ENCODE measurements around the gene LBP. TPM values are rescaled to one million over a fixed set of nuclear protein-coding genes. Genes with fewer than 3 reads are reported as not detected.
A peak's percentile ranks its signal among the peaks of the same experiment; 100 is the strongest.
"Not testable (repeated sequence)": the region's sequence is repeated elsewhere in the genome, so short reads cannot be mapped to it uniquely, and the experiment has no call there.

The LBP gene
- total and polyA plus RNA-seq, 2 experiments from 2014 or later: not detected

- Histone ChIP-seq H3K27ac (no peak overlapping the region), H3K4me3 (no peak overlapping the region), H3K27me3 (no peaks in the 10 kb centered on the region), H3K9me3 (ENCODE audit: low read depth) (no peaks in the 10 kb centered on the region), H3K4me1 (ENCODE audit: low read depth) (no peaks in the 10 kb centered on the region), H3K36me3 (no peaks in the 10 kb centered on the region)
- TF ChIP-seq CTCF (IDR thresholded peaks at IDR 0.05; ENCODE audit: low read depth, low read length): no peak
- DNase-seq (ENCODE audit: low read depth in 1 of 2, low spot score in 1 of 2): peak in 1 of 2 donors; percentile 55
Observed at GRCh38 chr20:38373231-38373867, 27.1 kb downstream of the LBP start.

GRCh38 chr20:38373898-38374297 is 27.6 kb downstream of the LBP start:
- H3K4me3 ChIP-seq: no peak overlapping the region
- DNase-seq (ENCODE audit: low read depth in 1 of 2, low spot score in 1 of 2): no peak
- H3K27me3 ChIP-seq: no peaks in the 10 kb centered on the region
- H3K4me1 ChIP-seq (ENCODE audit: low read depth): no peaks in the 10 kb centered on the region
- no peak overlapping the region for H3K27ac ChIP-seq
- no peaks in the 10 kb centered on the region for H3K36me3 ChIP-seq
- no peak for TF ChIP-seq CTCF (IDR thresholded peaks at IDR 0.05; ENCODE audit: low read depth, low read length)
- H3K9me3 ChIP-seq (ENCODE audit: low read depth): no peaks in the 10 kb centered on the region

GRCh38 chr20:38377039-38377685 is 30.9 kb downstream of the LBP start:
- TF ChIP-seq CTCF (IDR thresholded peaks at IDR 0.05; ENCODE audit: low read depth, low read length): no peak
- H3K4me3 ChIP-seq: no peak overlapping the region
- no peaks in the 10 kb centered on the region for H3K4me1 ChIP-seq (ENCODE audit: low read depth)
- no peak for DNase-seq (ENCODE audit: low read depth in 1 of 2, low spot score in 1 of 2)
- no peak overlapping the region for H3K27ac ChIP-seq
- H3K9me3 ChIP-seq (ENCODE audit: low read depth): no peaks in the 10 kb centered on the region
- no peaks in the 10 kb centered on the region for H3K27me3 ChIP-seq
- H3K36me3 ChIP-seq: no peaks in the 10 kb centered on the region

- not testable (repeated sequence) for H3K36me3 ChIP-seq; H3K4me3 ChIP-seq; DNase-seq (ENCODE audit: low read depth in 1 of 2, low spot score in 1 of 2); H3K27me3 ChIP-seq; H3K9me3 ChIP-seq (ENCODE audit: low read depth); H3K27ac ChIP-seq; H3K4me1 ChIP-seq (ENCODE audit: low read depth)
Observed at GRCh38 chr20:38377838-38378237, 31.6 kb downstream of the LBP start.

GRCh38 chr20:38383147-38383546 is 36.9 kb downstream of the LBP start:
- Histone ChIP-seq H3K9me3 (ENCODE audit: low read depth) (no peaks in the 10 kb centered on the region), H3K4me3 (no peak overlapping the region), H3K36me3 (no peaks in the 10 kb centered on the region), H3K27me3 (no peaks in the 10 kb centered on the region), H3K4me1 (ENCODE audit: low read depth) (no peaks in the 10 kb centered on the region), H3K27ac (no peak overlapping the region)
- TF ChIP-seq CTCF (IDR thresholded peaks at IDR 0.05; ENCODE audit: low read depth, low read length): no peak
- no peak for DNase-seq (ENCODE audit: low read depth in 1 of 2, low spot score in 1 of 2)

GRCh38 chr20:38386004-38386403 is 39.7 kb downstream of the LBP start:
- H3K27ac ChIP-seq: no peak overlapping the region
- no peak for TF ChIP-seq CTCF (IDR thresholded peaks at IDR 0.05; ENCODE audit: low read depth, low read length)
- H3K4me3 ChIP-seq: no peak overlapping the region
- H3K27me3 ChIP-seq: no peaks in the 10 kb centered on the region
- H3K4me1 ChIP-seq (ENCODE audit: low read depth): no peaks in the 10 kb centered on the region
- no peak for DNase-seq (ENCODE audit: low read depth in 1 of 2, low spot score in 1 of 2)
- H3K9me3 ChIP-seq (ENCODE audit: low read depth): no peaks in the 10 kb centered on the region
- H3K36me3 ChIP-seq: no peaks in the 10 kb centered on the region

Data from cardiac muscle cell (in vitro differentiated cells and primary cell).